ENCODE data around the gene RCAN2. TPM values are rescaled to one million over a fixed set of nuclear protein-coding genes. Genes with fewer than 3 reads are reported as not detected.
"Not testable (repeated sequence)": the region's sequence is repeated elsewhere in the genome, so short reads cannot be mapped to it uniquely, and the experiment has no call there.

RCAN2 gene
- total RNA-seq, 1 experiment from 2014 or later, result not detected

- in situ Hi-C loops (cut with HindIII; ENCODE audit: low pct_unique_long_range_greater_than_20kb, low sequenced_read_pairs), result no loop called here
- no peak for DNase-seq (ENCODE audit: low read depth)
Observed at GRCh38 chr6:46407776-46408530, 83.3 kb downstream of the RCAN2 start.

DNA sequence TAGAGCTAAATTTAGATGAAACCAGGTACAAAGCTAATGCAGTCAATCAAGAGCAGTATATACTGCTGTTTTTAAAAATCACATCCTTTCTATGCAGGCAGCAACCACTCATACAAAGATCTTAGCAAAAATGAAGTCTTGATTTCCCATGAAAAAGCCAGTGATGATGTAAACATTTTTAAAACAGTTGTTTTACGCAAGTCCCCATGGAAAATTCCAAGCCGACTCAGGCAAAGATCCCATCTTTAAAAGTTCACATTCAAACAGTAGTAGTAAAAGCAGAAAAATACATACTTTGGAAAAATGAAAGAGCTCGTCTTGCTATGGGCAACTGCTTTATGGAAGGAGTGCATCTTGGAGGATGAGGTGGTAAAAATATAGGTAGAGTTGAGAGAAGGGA lies 84.0 kb downstream of the RCAN2 start:
- DNase-seq (ENCODE audit: low read depth), result no peak
- in situ Hi-C loops (cut with HindIII; ENCODE audit: low pct_unique_long_range_greater_than_20kb, low sequenced_read_pairs), result no loop called here

DNA sequence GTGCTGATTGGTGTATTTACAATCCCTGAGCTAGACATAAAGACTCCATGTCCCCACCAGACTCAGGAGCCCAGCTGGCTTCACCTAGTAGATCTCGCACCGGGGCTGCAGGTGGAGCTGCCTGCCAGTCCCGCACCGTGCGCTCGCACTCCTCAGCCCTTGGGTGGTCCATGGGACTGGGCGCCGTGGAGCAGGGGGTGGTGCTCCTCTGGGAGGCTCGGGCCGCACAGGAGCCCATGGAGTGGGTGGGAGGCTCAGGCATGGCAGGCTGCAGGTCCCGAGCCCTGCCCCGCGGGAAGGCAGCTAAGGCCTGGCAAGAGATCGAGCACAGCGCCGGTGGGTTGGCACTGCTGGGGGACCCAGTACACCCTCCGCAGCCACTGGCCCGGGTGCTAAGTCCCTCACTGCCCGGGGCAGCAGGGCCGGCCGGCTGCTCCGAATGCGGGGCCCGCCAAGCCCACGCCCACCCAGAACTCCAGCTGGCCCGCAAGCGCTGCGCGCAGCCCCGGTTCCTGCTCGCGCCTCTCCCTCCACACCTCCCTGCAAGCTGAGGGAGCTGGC lies 85.5 kb downstream of the RCAN2 start:
- DNase-seq (ENCODE audit: low read depth); in situ Hi-C loops (cut with HindIII; ENCODE audit: low pct_unique_long_range_greater_than_20kb, low sequenced_read_pairs): not testable (repeated sequence)

GRCh38 chr6:46400898-46401297 lies 90.4 kb downstream of the RCAN2 start:
- DNase-seq (ENCODE audit: low read depth), result no peak
- in situ Hi-C loops (cut with HindIII; ENCODE audit: low pct_unique_long_range_greater_than_20kb, low sequenced_read_pairs), result no loop called here

DNA sequence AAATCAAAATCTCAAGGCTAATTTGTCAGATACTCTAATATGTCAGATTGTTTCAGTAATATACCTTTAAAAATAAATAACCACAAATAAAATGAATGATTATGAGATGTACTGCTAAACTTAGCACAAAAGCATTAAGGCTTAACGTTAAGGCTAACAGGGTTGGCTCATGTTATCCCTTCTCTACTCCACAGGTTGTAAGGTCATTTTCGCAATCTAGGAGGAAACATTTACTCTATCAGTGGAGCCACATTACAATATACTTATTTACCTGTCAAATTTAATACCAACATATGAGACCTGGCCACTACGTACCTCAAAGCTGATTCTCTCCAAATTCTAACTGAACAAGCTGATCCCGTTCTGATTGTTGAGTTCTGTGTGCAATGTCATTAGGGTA lies 95.7 kb downstream of the RCAN2 start:
- in situ Hi-C loops (cut with HindIII; ENCODE audit: low pct_unique_long_range_greater_than_20kb, low sequenced_read_pairs), result no loop called here
- DNase-seq (ENCODE audit: low read depth), result no peak

DNA sequence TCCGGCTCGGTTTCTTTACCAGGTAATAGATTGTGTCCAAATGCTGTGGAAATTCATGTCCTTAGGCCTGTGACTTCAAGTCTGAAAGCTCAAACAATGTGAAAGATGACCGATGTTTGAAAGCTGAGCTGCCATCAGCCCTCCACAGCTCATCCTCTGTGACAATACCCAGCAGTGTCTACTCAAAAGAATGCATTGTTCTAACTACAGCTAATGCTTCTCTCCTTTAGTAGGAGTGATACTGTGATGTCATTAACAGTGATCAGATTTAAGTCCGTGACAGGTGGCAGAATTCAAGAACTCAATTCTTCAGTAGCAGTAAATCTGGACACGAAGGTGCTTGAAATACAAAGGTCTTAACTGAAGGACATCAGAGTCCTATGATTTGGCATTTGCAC lies 97.3 kb downstream of the RCAN2 start:
- DNase-seq (ENCODE audit: low read depth), result no peak
- in situ Hi-C loops (cut with HindIII; ENCODE audit: low pct_unique_long_range_greater_than_20kb, low sequenced_read_pairs), result no loop called here

DNA sequence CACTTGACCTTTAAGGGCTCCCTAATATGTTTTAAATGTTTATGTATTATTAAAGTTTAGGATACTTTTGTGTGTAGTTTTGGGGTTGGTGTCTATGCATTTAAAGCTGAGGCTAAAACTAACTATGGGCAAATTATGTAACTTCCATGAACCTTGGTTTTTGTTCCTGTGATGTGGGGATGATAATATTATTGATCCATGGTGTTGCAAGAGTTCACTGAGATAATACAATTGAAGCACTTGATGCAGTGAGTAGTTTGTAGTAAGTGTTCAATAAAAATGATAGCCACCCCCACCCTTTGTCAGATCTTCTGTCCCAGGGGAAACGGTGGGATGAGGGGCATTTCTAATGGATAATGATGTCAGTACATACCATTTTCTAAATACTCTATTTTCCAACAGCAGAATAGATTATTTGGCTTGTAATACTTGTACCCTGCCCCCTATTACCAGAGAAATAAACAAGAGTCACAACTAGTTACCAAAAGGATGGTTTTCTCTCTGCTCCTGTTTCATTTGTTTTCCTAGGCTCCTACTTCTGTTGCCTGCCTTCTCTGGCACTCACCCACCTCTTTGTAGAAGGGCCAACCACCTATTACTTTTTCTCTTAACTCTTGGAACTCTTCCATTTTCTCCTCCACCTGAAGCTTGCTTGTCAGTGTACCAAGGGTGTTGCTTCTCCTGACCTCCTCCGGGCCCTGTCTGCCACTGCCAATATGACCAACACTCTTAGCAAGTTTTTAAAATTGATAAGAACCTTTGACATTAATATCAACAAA lies 97.9 kb downstream of the RCAN2 start:
- in situ Hi-C loops (cut with HindIII; ENCODE audit: low pct_unique_long_range_greater_than_20kb, low sequenced_read_pairs), result no loop called here
- DNase-seq (ENCODE audit: low read depth), result no peak

- no peak for DNase-seq (ENCODE audit: low read depth)
- in situ Hi-C loops (cut with HindIII; ENCODE audit: low pct_unique_long_range_greater_than_20kb, low sequenced_read_pairs), result no loop called here
Observed at GRCh38 chr6:46392294-46392693, 99.0 kb downstream of the RCAN2 start.

DNA sequence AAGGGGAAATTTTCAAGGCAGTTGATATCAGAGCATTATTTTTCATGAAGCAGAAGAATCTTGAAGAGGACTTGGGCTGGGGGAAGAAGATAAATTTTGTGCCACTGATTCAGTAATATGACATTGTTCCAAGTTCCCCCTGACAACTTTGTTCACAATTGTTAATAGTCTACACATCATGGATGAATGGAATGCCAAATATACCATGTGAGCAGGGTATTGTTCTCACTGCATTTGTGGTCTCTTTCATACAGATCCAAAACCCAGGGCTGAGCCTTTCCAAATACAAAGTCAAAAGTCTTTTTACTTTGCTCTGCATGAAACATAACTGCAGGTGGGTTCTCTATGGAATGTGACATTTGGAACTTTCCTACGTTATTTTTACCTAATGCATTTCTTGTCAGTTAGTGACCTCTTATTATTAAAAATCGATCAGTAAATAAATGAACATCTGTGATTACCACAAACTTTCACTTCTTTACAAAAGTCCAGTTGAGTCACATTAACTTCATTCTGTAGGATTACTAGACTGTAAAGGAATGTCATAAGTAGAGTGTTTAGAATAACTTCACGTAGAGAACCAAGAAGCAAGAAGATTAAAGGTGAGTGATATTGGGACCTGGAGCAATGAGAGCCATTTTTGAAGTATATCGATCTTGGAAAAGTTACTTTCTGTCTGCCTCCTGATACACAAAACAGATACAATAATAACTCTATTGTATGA lies 100.9 kb downstream of the RCAN2 start:
- in situ Hi-C loops (cut with HindIII; ENCODE audit: low pct_unique_long_range_greater_than_20kb, low sequenced_read_pairs), result no loop called here
- DNase-seq (ENCODE audit: low read depth), result peak; percentile 6

DNA sequence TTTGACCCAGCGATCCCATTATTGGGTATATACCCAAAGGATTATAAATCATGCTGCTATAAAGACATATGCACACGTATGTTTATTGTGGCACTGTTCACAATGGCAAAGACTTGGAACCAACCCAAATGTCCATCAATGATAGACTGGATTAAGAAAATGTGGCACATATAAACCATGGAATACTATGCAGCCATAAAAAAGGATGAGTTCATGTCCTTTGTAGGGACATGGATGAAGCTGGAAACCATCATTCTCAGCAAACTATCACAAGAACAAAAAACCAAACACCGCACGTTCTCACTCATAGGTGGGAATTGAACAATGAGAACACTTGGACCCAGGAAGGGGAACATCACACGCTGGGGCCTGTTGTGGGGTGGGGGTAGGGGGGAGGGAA lies 103.5 kb downstream of the RCAN2 start:
- in situ Hi-C loops (cut with HindIII; ENCODE audit: low pct_unique_long_range_greater_than_20kb, low sequenced_read_pairs); DNase-seq (ENCODE audit: low read depth): not testable (repeated sequence)

GRCh38 chr6:46381579-46381978 lies 109.7 kb downstream of the RCAN2 start:
- DNase-seq (ENCODE audit: low read depth), result no peak
- in situ Hi-C loops (cut with HindIII; ENCODE audit: low pct_unique_long_range_greater_than_20kb, low sequenced_read_pairs), result no loop called here

DNA sequence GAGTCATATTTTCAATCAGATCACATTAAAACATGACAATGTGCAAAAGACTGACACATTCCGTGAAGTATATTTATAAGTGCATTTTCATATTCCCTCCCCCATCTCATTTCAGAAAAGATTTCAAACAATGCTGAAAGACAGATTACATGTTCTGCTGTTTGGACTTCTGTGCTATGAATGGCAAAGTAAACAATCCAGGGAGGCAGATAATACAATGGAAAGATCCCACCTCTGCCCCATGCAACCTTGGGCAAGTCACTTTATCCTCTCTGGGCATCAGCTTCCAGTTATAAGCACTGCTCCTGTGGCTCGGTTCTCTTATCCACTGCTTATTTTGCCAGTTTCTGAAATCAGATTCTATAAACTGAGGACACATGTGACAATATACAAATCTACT lies 110.2 kb downstream of the RCAN2 start:
- in situ Hi-C loops (cut with HindIII; ENCODE audit: low pct_unique_long_range_greater_than_20kb, low sequenced_read_pairs), result no loop called here
- DNase-seq (ENCODE audit: low read depth), result no peak

- in situ Hi-C loops (cut with HindIII; ENCODE audit: low pct_unique_long_range_greater_than_20kb, low sequenced_read_pairs), result no loop called here
- no peak for DNase-seq (ENCODE audit: low read depth)
Observed at GRCh38 chr6:46380152-46380807, 111.0 kb downstream of the RCAN2 start.

- in situ Hi-C loops (cut with HindIII; ENCODE audit: low pct_unique_long_range_greater_than_20kb, low sequenced_read_pairs), result no loop called here
- DNase-seq (ENCODE audit: low read depth), result no peak
Observed at GRCh38 chr6:46378882-46379416, 112.3 kb downstream of the RCAN2 start.

DNA sequence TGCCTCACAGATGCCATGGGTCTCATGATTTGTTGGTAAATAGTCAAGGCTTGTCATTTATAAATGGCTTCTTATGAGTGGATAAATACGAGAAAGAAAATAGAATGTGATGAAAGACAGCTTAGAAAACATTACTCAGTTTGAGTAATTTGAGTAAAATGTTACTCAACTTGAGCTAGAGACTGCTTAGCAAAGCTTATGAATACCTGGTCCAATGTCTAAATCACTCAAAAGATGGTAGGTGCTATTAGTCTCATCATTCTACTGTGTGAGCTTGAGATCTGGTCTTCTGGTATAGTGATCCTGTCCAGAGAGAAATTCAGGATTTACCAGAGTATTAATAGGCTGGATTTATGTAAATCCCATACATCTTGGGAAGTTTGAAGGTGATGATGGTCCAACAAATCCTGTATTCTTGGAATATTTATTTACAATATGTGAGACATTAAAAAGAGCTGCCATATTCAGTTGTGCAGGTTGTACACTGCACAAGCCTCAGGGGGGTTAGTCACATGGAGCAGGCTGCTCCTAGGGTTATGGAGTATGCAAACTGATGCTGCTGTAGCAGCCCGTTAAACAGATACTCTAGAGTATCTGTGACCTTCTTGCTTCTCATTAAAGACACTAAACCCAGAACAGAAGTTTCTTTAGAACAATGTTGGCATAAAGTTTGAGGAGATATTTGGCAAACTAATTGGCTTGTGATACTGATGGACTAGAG lies 112.9 kb downstream of the RCAN2 start:
- in situ Hi-C loops (cut with HindIII; ENCODE audit: low pct_unique_long_range_greater_than_20kb, low sequenced_read_pairs), result no loop called here
- no peak for DNase-seq (ENCODE audit: low read depth)

DNA sequence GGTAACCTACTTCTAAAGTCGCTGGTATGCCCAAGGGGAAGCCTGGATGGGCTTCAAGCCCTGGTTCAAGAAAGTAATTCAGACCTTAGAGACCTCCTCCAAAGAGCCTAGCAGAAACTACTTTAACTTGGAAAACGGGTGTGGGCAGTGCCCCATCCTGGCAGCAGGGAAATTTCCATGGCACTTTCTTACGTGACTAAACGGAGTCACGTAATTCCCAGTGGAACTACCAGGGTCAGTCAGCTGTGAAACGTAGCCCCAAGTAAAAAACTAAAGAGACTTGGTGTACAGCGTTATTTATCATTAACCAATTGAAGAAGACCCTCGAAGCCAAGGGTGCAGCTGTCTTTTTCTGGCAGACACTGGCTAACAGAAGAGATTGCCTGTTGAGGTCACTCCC lies 114.0 kb downstream of the RCAN2 start:
- in situ Hi-C loops (cut with HindIII; ENCODE audit: low pct_unique_long_range_greater_than_20kb, low sequenced_read_pairs), result no loop called here

GRCh38 chr6:46376562-46377061 lies 114.6 kb downstream of the RCAN2 start:
- in situ Hi-C loops (cut with HindIII; ENCODE audit: low pct_unique_long_range_greater_than_20kb, low sequenced_read_pairs), result no loop called here
- DNase-seq (ENCODE audit: low read depth), result no peak

More for the DNA sequence above, 114.0 kb downstream of the RCAN2 start:
- DNase-seq (ENCODE audit: low read depth), result no peak
